ENCODE measurements around the gene CSTA.

DNA sequence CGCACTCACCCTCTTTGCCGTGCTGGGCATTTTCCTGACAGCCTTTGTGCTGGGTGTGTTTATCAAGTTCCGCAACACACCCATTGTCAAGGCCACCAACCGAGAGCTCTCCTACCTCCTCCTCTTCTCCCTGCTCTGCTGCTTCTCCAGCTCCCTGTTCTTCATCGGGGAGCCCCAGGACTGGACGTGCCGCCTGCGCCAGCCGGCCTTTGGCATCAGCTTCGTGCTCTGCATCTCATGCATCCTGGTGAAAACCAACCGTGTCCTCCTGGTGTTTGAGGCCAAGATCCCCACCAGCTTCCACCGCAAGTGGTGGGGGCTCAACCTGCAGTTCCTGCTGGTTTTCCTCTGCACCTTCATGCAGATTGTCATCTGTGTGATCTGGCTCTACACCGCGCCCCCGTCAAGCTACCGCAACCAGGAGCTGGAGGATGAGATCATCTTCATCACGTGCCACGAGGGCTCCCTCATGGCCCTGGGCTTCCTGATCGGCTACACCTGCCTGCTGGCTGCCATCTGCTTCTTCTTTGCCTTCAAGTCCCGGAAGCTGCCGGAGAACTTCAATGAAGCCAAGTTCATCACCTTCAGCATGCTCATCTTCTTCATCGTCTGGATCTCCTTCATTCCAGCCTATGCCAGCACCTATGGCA lies 41.1 kb upstream of the CSTA start:
- TF ChIP-seq CTCF (conservative IDR thresholded peaks at IDR 0.05; ENCODE audit: low read length): no peak
- no peak for TF ChIP-seq EZH2phosphoT487 (IDR thresholded peaks at IDR 0.05; ENCODE audit: borderline replicate concordance, low read depth, low read length)

All from OCI-LY7 (cell line).